ENCODE measurements around the gene CTDSPL2.
"Not testable (repeated sequence)": the region's sequence is repeated elsewhere in the genome, so short reads cannot be mapped to it uniquely, and the experiment has no call there.

Gene CTDSPL2

GRCh38 chr15:44554934-44555723 is 127.7 kb downstream of the CTDSPL2 start:
- FAIRE-seq (no peak), DNase-seq (ENCODE audit: insufficient read length, low spot score) (no peak)
- TF ChIP-seq CTCF (IDR thresholded peaks at IDR 0.05; ENCODE audit: insufficient read depth, missing control alignments) = no peak

- peak; percentile 21 for FAIRE-seq
- DNase-seq (ENCODE audit: insufficient read length, low spot score) = not testable (repeated sequence)
Measured at GRCh38 chr15:44560926-44561325, 133.5 kb downstream of the CTDSPL2 start.

GRCh38 chr15:44565387-44566154 is 138.1 kb downstream of the CTDSPL2 start:
- no peak for TF ChIP-seq CTCF (IDR thresholded peaks at IDR 0.05; ENCODE audit: insufficient read depth, missing control alignments)
- DNase-seq (ENCODE audit: insufficient read length, low spot score) (no peak), FAIRE-seq (no peak)

- DNase-seq (ENCODE audit: insufficient read length, low spot score) (no peak), FAIRE-seq (no peak)
- TF ChIP-seq CTCF (IDR thresholded peaks at IDR 0.05; ENCODE audit: insufficient read depth, missing control alignments) = no peak
Measured at GRCh38 chr15:44566155-44566540, 138.7 kb downstream of the CTDSPL2 start.

- no peak for FAIRE-seq
- no peak for TF ChIP-seq CTCF (IDR thresholded peaks at IDR 0.05; ENCODE audit: insufficient read depth, missing control alignments)
Measured at GRCh38 chr15:44568338-44568737, 140.9 kb downstream of the CTDSPL2 start.

GRCh38 chr15:44569316-44569715 is 141.9 kb downstream of the CTDSPL2 start:
- DNase-seq (ENCODE audit: insufficient read length, low spot score) (no peak), FAIRE-seq (no peak)
- no peak for TF ChIP-seq CTCF (IDR thresholded peaks at IDR 0.05; ENCODE audit: insufficient read depth, missing control alignments)

More at GRCh38 chr15:44568338-44568737, 140.9 kb downstream of the CTDSPL2 start:
- DNase-seq (ENCODE audit: insufficient read length, low spot score) = no peak

- FAIRE-seq (no peak), DNase-seq (ENCODE audit: insufficient read length, low spot score) (no peak)
- no peak for TF ChIP-seq CTCF (IDR thresholded peaks at IDR 0.05; ENCODE audit: insufficient read depth, missing control alignments)
Measured at GRCh38 chr15:44570361-44570760, 142.9 kb downstream of the CTDSPL2 start.

All from D721Med (cell line).